Liver (tissue), 9 donors: Measurements from ENCODE around the gene SASH3. TPM values are rescaled to one million over a fixed set of nuclear protein-coding genes. Genes with fewer than 3 reads are reported as not detected.
A peak's percentile ranks its signal among the peaks of the same experiment; 100 is the strongest.

Experiments used
- DNase-seq: peaks from one replicate; pipeline ENCODE4 v3.0.0-alpha.2; 2017; ENCODE audit warnings: low spot score
- H3K27ac ChIP-seq, 2 donors: one replicate each; pipeline ENCODE4 v1.7.0; 2013; ENCODE audit warnings: inconsistent platforms in 2 of 2, low read length in 2 of 2, control low read depth in 1 of 2, low read depth in 1 of 2, mild to moderate bottlenecking in 1 of 2
- H3K27me3 ChIP-seq, 4 donors: one replicate each; pipeline versions ENCODE4 v1.6.1 to v1.7.0; 2013; ENCODE audit warnings: low read length in 3 of 4, inconsistent platforms in 1 of 4, mild to moderate bottlenecking in 1 of 4, moderate library complexity in 1 of 4; ENCODE audit not compliant: control insufficient read depth in 4 of 4, insufficient read depth in 4 of 4
- H3K36me3 ChIP-seq, 4 donors: one replicate each; pipeline versions ENCODE4 v1.6.1 to v1.7.0; 2013; ENCODE audit warnings: low read length in 3 of 4, mild to moderate bottlenecking in 3 of 4, low read depth in 1 of 4, moderate library complexity in 1 of 4; ENCODE audit not compliant: control insufficient read depth in 4 of 4, insufficient read depth in 3 of 4
- H3K4me1 ChIP-seq, 4 donors: one replicate each; pipeline versions ENCODE4 v1.6.1 to v1.7.0; 2013; ENCODE audit warnings: low read length in 3 of 4, mild to moderate bottlenecking in 3 of 4, moderate library complexity in 1 of 4; ENCODE audit not compliant: control insufficient read depth in 4 of 4, insufficient read depth in 4 of 4
- H3K4me3 ChIP-seq, 3 donors: one replicate each; pipeline versions ENCODE4 v1.6.1 to v1.7.0; 2013; ENCODE audit warnings: low read length in 3 of 3, control low read depth in 1 of 3, low read depth in 1 of 3, mild to moderate bottlenecking in 1 of 3
- H3K9ac ChIP-seq, 2 donors: one replicate each; pipeline ENCODE4 v1.7.0; 2013; ENCODE audit warnings: low read length in 2 of 2, mild to moderate bottlenecking in 2 of 2, moderate library complexity in 2 of 2, control low read depth in 1 of 2, low read depth in 1 of 2
- H3K9me3 ChIP-seq, 4 donors: one replicate each; pipeline versions ENCODE4 v1.6.1 to v1.7.0; 2013; ENCODE audit warnings: low read length in 3 of 4; ENCODE audit not compliant: control insufficient read depth in 4 of 4
- EGR1 ChIP-seq, 2 donors: IDR thresholded peaks; 2 replicates each; pipeline ENCODE4 v1.6.1; 2016 to 2018; ENCODE audit warnings: antibody characterized with exemption in 2 of 2, low read depth in 2 of 2
- FOXA1 ChIP-seq: IDR thresholded peaks from 2 replicates; pipeline ENCODE4 v1.6.1; 2016; ENCODE audit warnings: antibody characterized with exemption
- FOXA2 ChIP-seq: IDR thresholded peaks from 2 replicates; pipeline ENCODE4 v1.6.1; 2016; ENCODE audit warnings: antibody characterized with exemption
- HNF4A ChIP-seq, 2 donors: conservative IDR thresholded peaks; 2 replicates each; pipeline ENCODE4 v1.6.1; 2016; ENCODE audit warnings: antibody characterized with exemption in 2 of 2, mild to moderate bottlenecking in 2 of 2
- HNF4G ChIP-seq: IDR thresholded peaks from 2 replicates; pipeline ENCODE4 v1.6.1; 2016; ENCODE audit warnings: antibody characterized with exemption
- MAX ChIP-seq: IDR thresholded peaks from 2 replicates; pipeline ENCODE4 v1.6.1; 2016; ENCODE audit warnings: antibody characterized with exemption
- NR2F2 ChIP-seq: IDR thresholded peaks from 2 replicates; pipeline ENCODE4 v1.6.1; 2016; ENCODE audit warnings: antibody characterized with exemption
- RAD21 ChIP-seq, 2 donors: IDR thresholded peaks; 2 replicates each; pipeline ENCODE4 v1.6.1; 2016; ENCODE audit warnings: antibody characterized with exemption in 2 of 2, mild to moderate bottlenecking in 2 of 2
- REST ChIP-seq: IDR thresholded peaks from 2 replicates; pipeline ENCODE4 v1.6.1; 2016; ENCODE audit warnings: antibody characterized with exemption, mild to moderate bottlenecking
- RXRA ChIP-seq, 2 donors: IDR thresholded peaks; 2 replicates each; pipeline ENCODE4 v1.6.1; 2017 to 2018; ENCODE audit warnings: antibody characterized with exemption in 2 of 2, mild to moderate bottlenecking in 1 of 2
- SP1 ChIP-seq: IDR thresholded peaks from 2 replicates; pipeline ENCODE4 v1.6.1; 2018; ENCODE audit warnings: antibody characterized with exemption, mild to moderate bottlenecking
- ZBTB33 ChIP-seq: IDR thresholded peaks from 2 replicates; pipeline ENCODE4 v1.6.1; 2016; ENCODE audit warnings: antibody characterized with exemption
- WGBS: extraction: QIAGEN DNeasy Blood & Tissue Kit; methylation state at CpG from one replicate; pipeline ENCODE4 v1.1.7; 2013; 5-methylcytosine and 5-hydroxymethylcytosine counted together
- polyA plus RNA-seq, 2 donors: library from polyadenylated mRNA; stranded (reverse) in 1 of 2; unstranded in 1 of 2; fragments of 200-250 nt in 1 of 2; fragments of >200 nt in 1 of 2; fragmentation: Nextera tagmentation in 1 of 2; extraction: Ambion mirVana in 1 of 2; gene quantifications; one replicate each; pipeline versions ENCODE4 v1.2.1 to v1.2.3, GENCODE V29; 2013 to 2015
- total RNA-seq, 2 donors: library from RNA; depleted of rRNA; stranded (reverse); fragments of >200 nt; gene quantifications; one replicate each; pipeline ENCODE4 v1.2.3, GENCODE V29; 2014
- TF ChIP-seq, protein P1 (sequence below): fragments of 150-350 bp; IDR thresholded peaks from 2 replicates; pipeline ENCODE4 v1.5.1; 2017; ENCODE audit warnings: improper control_type of control experiment, low read depth, low read length; ENCODE audit not compliant: missing input control
- TF ChIP-seq, protein P2 (sequence below): IDR thresholded peaks from 2 replicates; pipeline ENCODE4 v1.6.1; 2016; ENCODE audit warnings: antibody characterized with exemption
- donor health status: healthy.
- donor health status: healthy.
- donor health status: healthy.
- donor health status: healthy.
- donor health status: healthy.

Gene SASH3
- total and polyA plus RNA-seq, 4 donors = 1.8 to 9.5 (median 3.9) TPM

- H3K27me3 ChIP-seq = no peaks in the 10 kb centered on the region
- H3K27ac ChIP-seq = no peak overlapping the region
- H3K36me3 ChIP-seq = no peaks in the 10 kb centered on the region
- no peaks in the 10 kb centered on the region for H3K9me3 ChIP-seq
- H3K4me1 ChIP-seq = peaks cover 0 to 11% (median under 1%) of the 10 kb centered on the region in 4 donors
- 88% methylated on average over 7 of the region's 7 CpGs for WGBS
- H3K9ac ChIP-seq = no peak overlapping the region
- no peak for TF ChIP-seq HNF4A (conservative IDR thresholded peaks at IDR 0.05)
- TF ChIP-seq FOXA2 = no peak
- no peak for TF ChIP-seq ZBTB33
- TF ChIP-seq RAD21 (IDR thresholded peaks at IDR 0.05) = no peak
- TF ChIP-seq SP1 = no peak
- TF ChIP-seq, protein P1, sequence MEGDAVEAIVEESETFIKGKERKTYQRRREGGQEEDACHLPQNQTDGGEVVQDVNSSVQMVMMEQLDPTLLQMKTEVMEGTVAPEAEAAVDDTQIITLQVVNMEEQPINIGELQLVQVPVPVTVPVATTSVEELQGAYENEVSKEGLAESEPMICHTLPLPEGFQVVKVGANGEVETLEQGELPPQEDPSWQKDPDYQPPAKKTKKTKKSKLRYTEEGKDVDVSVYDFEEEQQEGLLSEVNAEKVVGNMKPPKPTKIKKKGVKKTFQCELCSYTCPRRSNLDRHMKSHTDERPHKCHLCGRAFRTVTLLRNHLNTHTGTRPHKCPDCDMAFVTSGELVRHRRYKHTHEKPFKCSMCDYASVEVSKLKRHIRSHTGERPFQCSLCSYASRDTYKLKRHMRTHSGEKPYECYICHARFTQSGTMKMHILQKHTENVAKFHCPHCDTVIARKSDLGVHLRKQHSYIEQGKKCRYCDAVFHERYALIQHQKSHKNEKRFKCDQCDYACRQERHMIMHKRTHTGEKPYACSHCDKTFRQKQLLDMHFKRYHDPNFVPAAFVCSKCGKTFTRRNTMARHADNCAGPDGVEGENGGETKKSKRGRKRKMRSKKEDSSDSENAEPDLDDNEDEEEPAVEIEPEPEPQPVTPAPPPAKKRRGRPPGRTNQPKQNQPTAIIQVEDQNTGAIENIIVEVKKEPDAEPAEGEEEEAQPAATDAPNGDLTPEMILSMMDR = no peak
- TF ChIP-seq, protein P2, sequence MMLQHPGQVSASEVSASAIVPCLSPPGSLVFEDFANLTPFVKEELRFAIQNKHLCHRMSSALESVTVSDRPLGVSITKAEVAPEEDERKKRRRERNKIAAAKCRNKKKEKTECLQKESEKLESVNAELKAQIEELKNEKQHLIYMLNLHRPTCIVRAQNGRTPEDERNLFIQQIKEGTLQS = no peak
- TF ChIP-seq RXRA (IDR thresholded peaks at IDR 0.05) = no peak
- TF ChIP-seq EGR1 (IDR thresholded peaks at IDR 0.05; ENCODE audit: low read depth in 2 of 2) = no peak
- no peak for TF ChIP-seq FOXA1
- TF ChIP-seq MAX = no peak
- TF ChIP-seq NR2F2 = no peak
- TF ChIP-seq REST = no peak
- TF ChIP-seq HNF4G = no peak
- no peak overlapping the region for H3K4me3 ChIP-seq
- DNase-seq = no peak
These were observed 32.9 kb upstream of the SASH3 start for GRCh38 chrX:129746557-129747470.

DNA sequence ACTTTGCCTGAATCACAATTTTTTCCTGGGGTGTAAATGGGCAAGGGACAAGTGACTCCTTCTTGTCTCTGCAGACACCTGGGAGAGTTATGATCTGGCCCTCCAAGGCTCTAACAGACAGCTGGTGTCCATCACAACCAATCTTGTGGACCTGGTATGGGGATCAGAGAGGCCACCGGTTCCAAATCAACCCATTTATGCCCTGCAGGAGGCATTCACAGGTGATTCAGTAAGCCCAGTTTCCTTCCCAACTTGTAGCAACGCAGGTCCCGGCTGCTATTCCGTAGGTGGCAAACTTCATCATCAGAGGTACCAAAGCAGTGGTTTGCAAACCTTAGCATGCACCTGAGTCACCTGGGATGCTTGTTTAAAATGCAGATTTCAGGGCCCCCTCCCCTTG is 32.2 kb upstream of the SASH3 start:
- Histone ChIP-seq H3K36me3 (no peaks in the 10 kb centered on the region), H3K27ac (peak overlapping the region in 1 of 2 donors; percentile 31), H3K27me3 (no peaks in the 10 kb centered on the region), H3K9me3 (no peaks in the 10 kb centered on the region), H3K9ac (no peak overlapping the region), H3K4me1 (peaks cover 0 to 11% (median under 1%) of the 10 kb centered on the region in 4 donors), H3K4me3 (no peak overlapping the region)
- TF ChIP-seq, protein P1 = no peak
- TF ChIP-seq EGR1 (IDR thresholded peaks at IDR 0.05; ENCODE audit: low read depth in 2 of 2) (no peak), ZBTB33 (no peak)
- no peak for DNase-seq
- WGBS = 95% methylated on average over 4 of the region's 4 CpGs
